ENCODE data around the gene SLC40A1. TPM values are rescaled to one million over a fixed set of nuclear protein-coding genes. Genes with fewer than 3 reads are reported as not detected.

SLC40A1 gene, protein sequence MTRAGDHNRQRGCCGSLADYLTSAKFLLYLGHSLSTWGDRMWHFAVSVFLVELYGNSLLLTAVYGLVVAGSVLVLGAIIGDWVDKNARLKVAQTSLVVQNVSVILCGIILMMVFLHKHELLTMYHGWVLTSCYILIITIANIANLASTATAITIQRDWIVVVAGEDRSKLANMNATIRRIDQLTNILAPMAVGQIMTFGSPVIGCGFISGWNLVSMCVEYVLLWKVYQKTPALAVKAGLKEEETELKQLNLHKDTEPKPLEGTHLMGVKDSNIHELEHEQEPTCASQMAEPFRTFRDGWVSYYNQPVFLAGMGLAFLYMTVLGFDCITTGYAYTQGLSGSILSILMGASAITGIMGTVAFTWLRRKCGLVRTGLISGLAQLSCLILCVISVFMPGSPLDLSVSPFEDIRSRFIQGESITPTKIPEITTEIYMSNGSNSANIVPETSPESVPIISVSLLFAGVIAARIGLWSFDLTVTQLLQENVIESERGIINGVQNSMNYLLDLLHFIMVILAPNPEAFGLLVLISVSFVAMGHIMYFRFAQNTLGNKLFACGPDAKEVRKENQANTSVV
- total RNA-seq, result 4.5 and 12.9 TPM in 2 replicates

DNA sequence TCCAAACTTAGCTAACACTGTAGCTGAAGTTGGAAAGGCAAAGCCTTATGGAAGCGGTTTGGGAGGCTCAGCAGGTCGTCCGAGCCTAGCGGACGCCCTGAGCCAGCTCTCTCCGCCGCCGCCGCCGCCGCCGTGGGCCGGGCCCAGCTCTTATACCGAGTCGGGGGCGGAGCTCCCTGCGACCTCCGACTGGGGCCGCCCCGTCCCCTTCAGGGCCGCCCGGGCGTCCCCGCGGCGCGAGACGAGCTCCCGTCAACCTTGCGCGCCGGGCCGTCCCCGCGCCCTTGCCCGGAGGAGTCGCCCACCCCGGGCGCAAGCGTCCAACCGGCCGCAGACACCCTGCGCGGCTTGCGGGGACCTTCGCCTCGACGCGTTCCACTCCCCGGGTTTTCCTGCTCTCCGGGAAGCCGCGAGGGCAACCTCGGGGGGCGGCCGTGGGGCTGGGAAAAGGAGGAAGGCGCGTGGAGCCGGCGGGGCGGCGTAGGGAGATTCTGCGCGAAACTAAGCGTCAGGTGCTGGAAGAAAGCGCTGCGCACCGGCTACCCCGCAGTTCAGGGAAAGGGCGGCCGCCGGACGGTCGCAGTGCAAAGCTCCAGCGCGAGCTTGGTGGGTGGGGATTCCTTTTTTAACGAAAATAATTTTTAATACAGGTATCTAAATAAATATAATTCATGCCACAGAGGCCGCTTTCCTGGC is at the start of gene SLC40A1:
Gene SLC40A1 (minus strand): TSS at position 129 of the 696 bp plus-strand sequence. CDS start 326 bp downstream, outside the sequence.

Other genes with a start within 250 kb of the SLC40A1 start
- 53.6 and 72.6 TPM in 2 replicates for gene WDR75, start 139.3 kb downstream of the SLC40A1 start, total RNA-seq
- gene ASNSD1, start 80.7 kb upstream of the SLC40A1 start, total RNA-seq, result 74.4 and 87.8 TPM in 2 replicates
- 2.3 and 3.0 TPM in 2 replicates for gene ANKAR, start 93.9 kb upstream of the SLC40A1 start, total RNA-seq
- gene OSGEPL1, start 182.0 kb upstream of the SLC40A1 start, total RNA-seq, result 7.8 and 11.9 TPM in 2 replicates
- gene ORMDL1, start 203.6 kb upstream of the SLC40A1 start, total RNA-seq, result 50.3 and 53.8 TPM in 2 replicates
- 29.5 and 31.5 TPM in 2 replicates for gene PMS1, start 203.7 kb upstream of the SLC40A1 start, total RNA-seq